K562 (cell line): Measurements from ENCODE around the gene PPP1R37. TPM values are rescaled to one million over a fixed set of nuclear protein-coding genes. Genes with fewer than 3 reads are reported as not detected.

Source experiments
- ATAC-seq: fragments of 200-7000 bp; cut with Tn5 transposase; 3 replicates; pipeline ENCODE4 v1.9.1; 2020; ENCODE audit warnings: moderate library complexity
- BruUV-seq: library from RNA; stranded (reverse); fragments of 400-500 nt; replicated peaks from 2 replicates; lab custom pipeline; 2021; lab: Mats Ljungman, UMichigan
- CTCF ChIA-PET: fragments of 300-600 bp; formaldehyde crosslinking; extraction: SDS; loops from one replicate; lab custom pipeline; 2021; ENCODE audit warnings: low intra/inter-chr PET ratio; lab: Yijun Ruan, JAX
- POLR2A ChIA-PET: fragments of 300-600, 350-650 bp; sonication (Branson Sonifier 250); formaldehyde crosslinking; extraction: SDS; loops from one replicate; lab custom pipeline; 2021; ENCODE audit warnings: antibody characterized with exemption, inconsistent platforms; lab: Yijun Ruan, JAX
- DNase-seq, 4 experiments: peaks; one replicate each; pipeline versions ENCODE4 v3.0.0 to v3.0.0-alpha.2; 2011 to 2018; ENCODE audit warnings: low spot score in 3 of 4, mixed read lengths in 3 of 4; ENCODE audit errors: extremely low read depth in 1 of 4
- FAIRE-seq: peaks from 2 replicates; lab custom pipeline; 2011; peaks lifted over from hg19 to GRCh38; lab: Jason Lieb, UNC
- H2AFZ ChIP-seq: 2 replicates; pipeline ENCODE4 v1.6.0; 2011; ENCODE audit warnings: low read depth, low read length, control low read depth, inconsistent platforms
- H3K27ac ChIP-seq: fragments of 200-600 bp; 3 replicates; pipeline ENCODE4 v1.8.0; 2011; ENCODE audit warnings: low read depth, mild to moderate bottlenecking, control low read depth, inconsistent platforms, low read length, moderate library complexity, mixed read lengths; ENCODE audit errors: extremely low read depth
- H3K27me3 ChIP-seq, 2 experiments: fragments of 300-600 bp in 1 of 2; 2 replicates in 1 of 2; 3 replicates in 1 of 2; pipeline versions ENCODE4 v1.6.0 to v1.8.0; 2011; ENCODE audit warnings: inconsistent platforms in 2 of 2, low read length in 2 of 2, mild to moderate bottlenecking in 1 of 2, mixed read lengths in 1 of 2, moderate library complexity in 1 of 2; ENCODE audit not compliant: control insufficient read depth in 2 of 2, insufficient read depth in 2 of 2
- H3K36me3 ChIP-seq: fragments of 300-600 bp; 3 replicates; pipeline ENCODE4 v1.8.0; 2011; ENCODE audit warnings: mild to moderate bottlenecking, low read length, inconsistent platforms; ENCODE audit not compliant: control insufficient read depth, insufficient read depth
- H3K4me1 ChIP-seq, 2 experiments: fragments of 200-600 bp in 1 of 2; replicated peaks in 1 of 2; 2 replicates in 1 of 2; 3 replicates in 1 of 2; pipeline versions ENCODE4 v1.5.1 to v1.8.0; 2011; ENCODE audit warnings: inconsistent platforms in 2 of 2, low read length in 2 of 2, mild to moderate bottlenecking in 1 of 2, mixed read lengths in 1 of 2, moderate library complexity in 1 of 2; ENCODE audit not compliant: control insufficient read depth in 2 of 2, insufficient read depth in 2 of 2
- H3K4me2 ChIP-seq: 2 replicates; pipeline ENCODE4 v1.6.1; 2011; ENCODE audit warnings: low read length, control low read depth, inconsistent platforms, mixed read lengths; ENCODE audit not compliant: insufficient read depth
- H3K4me3 ChIP-seq: fragments of 200-600 bp; sonication (generic), shearing (Covaris generic); 2 replicates; pipeline ENCODE4 v1.5.1; 2016; ENCODE audit warnings: control low read depth, inconsistent platforms
- H3K79me2 ChIP-seq: fragments of 200-600 bp; 3 replicates; pipeline ENCODE4 v1.8.0; 2011; ENCODE audit warnings: low read length, inconsistent platforms; ENCODE audit not compliant: control insufficient read depth, insufficient read depth
- H3K9ac ChIP-seq, 2 experiments: 2 replicates each; pipeline versions ENCODE4 v1.6.0 to v1.6.1; 2011; ENCODE audit warnings: low read depth in 2 of 2, low read length in 2 of 2, control low read depth in 1 of 2, inconsistent platforms in 1 of 2, mild to moderate bottlenecking in 1 of 2, mixed read lengths in 1 of 2; ENCODE audit not compliant: insufficient read depth in 1 of 2
- H3K9me1 ChIP-seq: one replicate; pipeline ENCODE4 v1.6.0; 2011; ENCODE audit warnings: inconsistent platforms, mild to moderate bottlenecking, low read length, moderate library complexity; ENCODE audit not compliant: control insufficient read depth, insufficient read depth
- H3K9me3 ChIP-seq: replicated peaks from 2 replicates; pipeline ENCODE4 v1.5.1; 2011; ENCODE audit warnings: low read depth, low read length, inconsistent platforms; ENCODE audit not compliant: control insufficient read depth, insufficient read depth
- H4K20me1 ChIP-seq: replicated peaks from 2 replicates; pipeline ENCODE4 v1.6.1; 2011; ENCODE audit warnings: low read length, inconsistent platforms, mixed read lengths; ENCODE audit not compliant: control insufficient read depth, insufficient read depth
- ATF6 ChIP-seq: sonication (generic); formaldehyde crosslinking; IDR thresholded peaks from 2 replicates; pipeline ENCODE4 v1.4.0; 2020; ENCODE audit warnings: mild to moderate bottlenecking, missing genetic modification reagents
- BDP1 ChIP-seq: IDR thresholded peaks from 3 replicates; pipeline ENCODE4 v1.6.1; 2011; ENCODE audit not compliant: insufficient read length, insufficient read depth
- LCOR ChIP-seq: sonication (generic); formaldehyde crosslinking; IDR thresholded peaks from 2 replicates; pipeline ENCODE4 v1.8.0; 2022; ENCODE audit warnings: mild to moderate bottlenecking, missing genetic modification reagents
- MAX ChIP-seq: sonication (generic); formaldehyde crosslinking; IDR thresholded peaks from 2 replicates; pipeline ENCODE4 v1.9.0; 2022; ENCODE audit warnings: mild to moderate bottlenecking, missing genetic modification reagents
- MXI1 ChIP-seq: IDR thresholded peaks from 2 replicates; pipeline ENCODE4 v1.6.1; 2011; ENCODE audit warnings: low read depth, mild to moderate bottlenecking, improper control_type of control experiment, low read length
- POLR2G ChIP-seq: fragments of 200-400 bp; formaldehyde crosslinking; IDR thresholded peaks from 2 replicates; pipeline ENCODE4 v1.6.1; 2017; ENCODE audit warnings: low read depth, mild to moderate bottlenecking, antibody characterized with exemption, low read length, moderate library complexity
- SNRNP70 ChIP-seq: fragments of 200-400 bp; formaldehyde crosslinking; optimal IDR thresholded peaks from 2 replicates; pipeline ENCODE3; 2017; ENCODE audit warnings: low read depth, low read length
- TCF7L2 ChIP-seq: fragments of 150-350 bp; IDR thresholded peaks from 2 replicates; pipeline ENCODE4 v1.6.1; 2016; ENCODE audit warnings: low read depth, mild to moderate bottlenecking, low read length, moderate library complexity
- THRAP3 ChIP-seq: fragments of 450-650 bp; IDR thresholded peaks from 2 replicates; pipeline ENCODE4 v1.6.1; 2016; ENCODE audit warnings: mild to moderate bottlenecking, inconsistent platforms, borderline replicate concordance
- ZEB2 ChIP-seq: fragments of 450-650 bp; IDR thresholded peaks from 2 replicates; pipeline ENCODE4 v1.6.1; 2016
- WGBS: fragments of 100-300 bp; shearing (Covaris generic); methylation state at CpG from one replicate; pipeline ENCODE4 v1.1.6; 2016; ENCODE audit warnings: low coverage, mixed read lengths; ENCODE audit not compliant: insufficient coverage; ENCODE audit errors: missing lambda C conversion rate; 5-methylcytosine and 5-hydroxymethylcytosine counted together
- in situ Hi-C: fragments of 300-500 bp; cut with MboI; formaldehyde crosslinking; loops from 4 replicates; pipeline ENCODE4 v1.15.0; 2018; ENCODE audit warnings: inconsistent platforms, mixed read lengths
- intact Hi-C: fragments of 100-400 bp; cut with micrococcal nuclease; formaldehyde crosslinking; loops from 2 replicates; pipeline ENCODE4 v1.14.2; 2022
- polyA plus RNA-seq, 8 experiments: library from polyadenylated mRNA; depleted of rRNA in 4 of 8; stranded (reverse) in 5 of 8; unstranded in 3 of 8; fragments of >200 nt; fragmentation: Nextera tagmentation in 2 of 8; fragmentation: Illumina TruSeq in 1 of 8; extraction: Ambion mirVana in 2 of 8; extraction: Trizol in 1 of 8; gene quantifications; 2 replicates each; pipeline versions ENCODE4 v1.2.1 to v1.2.3, GENCODE V29; 2011 to 2014; ENCODE audit warnings: inconsistent platforms in 1 of 8, missing spikeins in 1 of 8
- total RNA-seq, 7 experiments: library from RNA; depleted of rRNA in 6 of 7; stranded (reverse); fragments of >200 nt in 6 of 7; fragmentation: Illumina TruSeq in 2 of 7; extraction: Trizol in 2 of 7; gene quantifications; 2 replicates each; pipeline versions ENCODE4 v1.2.1 to v1.2.3, GENCODE V29; 2011 to 2021; ENCODE audit warnings: low replicate concordance in 1 of 7

PPP1R37 gene
- total and polyA plus RNA-seq, 9 of the 15 experiments (the other 6 are each of a cell fraction or from before 2014, with no cell fraction given): 0.04 to 20.3 (median 7.3) TPM

GRCh38 chr19:45191375-45191774 lies 98.4 kb downstream of the PPP1R37 start:
- Histone ChIP-seq H3K4me2 (no peak overlapping the region), H3K9ac (0 out of 4 replicates have a peak overlapping the region, but pooled peaks of 1 of the 2 experiments have one; percentile 45), H3K9me1 (no peaks in the 10 kb centered on the region), H3K79me2 (no peaks in the 10 kb centered on the region), H3K27ac (no peak overlapping the region), H3K27me3 (no peaks in the 10 kb centered on the region), H3K4me1 (peaks cover 4 to 6% of the 10 kb centered on the region in 2 experiments; a peak in 4 of 5 replicates), H2AFZ (no peak overlapping the region), H3K9me3 (no peaks in the 10 kb centered on the region), H3K4me3 (no peak overlapping the region), H3K36me3 (no peaks in the 10 kb centered on the region), H4K20me1 (no peaks in the 10 kb centered on the region)
- DNase-seq (no peak), FAIRE-seq (no peak), ATAC-seq (no peak)
- in situ Hi-C loops (no loop called here), intact Hi-C loops (no loop called here)
- ChIA-PET POLR2A (interaction anchor here (0.6 to 1.5 kb wide), 3 partner anchors 9 to 111 kb away, joined by 3 to 6 read pairs (median 3); no protein-coding TSS in a partner anchor), CTCF (no interaction called here)
- WGBS: 84% methylated on average over 4 of the region's 4 CpGs
- BruUV-seq: no TSS peak
- TF ChIP-seq ATF6 (CRISPR knock-in tag) (no peak), BDP1 (no peak), ZEB2 (no peak), SNRNP70 (no peak), MXI1 (no peak), THRAP3 (no peak), MAX (CRISPR knock-in tag) (no peak), TCF7L2 (no peak), POLR2G (no peak), LCOR (CRISPR knock-in tag) (no peak)
